ENCODE measurements around the gene FAM118A.
A peak's percentile ranks its signal among the peaks of the same experiment; 100 is the strongest.
"Not testable (repeated sequence)": the region's sequence is repeated elsewhere in the genome, so short reads cannot be mapped to it uniquely, and the experiment has no call there.

Gene FAM118A

DNA sequence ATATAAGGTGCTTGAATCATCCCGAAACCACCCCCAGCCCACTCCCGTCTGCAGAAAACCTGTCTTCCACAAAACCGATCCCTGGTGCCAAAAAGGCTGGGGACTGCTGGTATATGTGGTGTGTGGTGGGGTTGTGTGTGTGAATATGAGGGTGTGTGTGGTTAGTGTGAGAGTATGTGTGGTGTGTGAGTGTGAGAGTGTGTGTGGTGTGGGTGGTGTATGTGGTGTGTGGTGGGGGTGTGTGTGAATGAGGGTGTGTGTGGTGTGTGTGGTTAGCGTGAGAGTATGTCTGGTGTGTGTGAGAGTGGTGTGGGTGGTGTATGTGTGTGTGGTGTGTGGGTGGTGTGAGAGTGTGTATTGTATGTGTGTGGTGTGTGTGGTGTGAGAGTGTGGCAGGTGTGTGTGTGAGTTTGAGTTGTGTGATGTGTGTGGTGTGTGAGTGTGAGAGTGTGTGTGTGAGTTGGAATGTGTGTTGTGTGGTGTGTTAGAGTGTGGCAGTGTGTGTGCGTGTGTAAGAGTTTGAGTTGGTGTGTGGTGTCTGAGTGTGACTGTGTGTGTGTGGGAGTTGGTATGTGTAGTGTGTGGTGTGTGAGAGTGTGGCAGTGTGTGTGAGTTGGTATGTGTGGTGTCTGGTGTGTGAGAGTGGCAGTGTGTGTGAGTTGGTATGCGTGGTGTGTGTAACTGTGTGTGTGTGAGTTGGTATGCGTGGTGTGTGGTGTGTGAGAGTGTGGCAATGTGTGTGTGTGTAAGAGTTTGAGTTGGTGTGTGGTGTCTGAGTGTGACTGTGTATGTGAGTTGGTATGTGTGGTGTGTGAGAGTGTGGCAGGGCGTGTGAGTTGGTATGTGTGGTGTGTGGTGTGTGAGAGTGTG, 18.4 kb upstream of the FAM118A start:
- Mint-ChIP-seq H3K4me1 (ENCODE audit: low read depth in 2 of 2) (peaks cover under 1 to 2% of the 10 kb centered on the region in 2 donors), H3K27me3 (peaks cover 0 to 5% of the 10 kb centered on the region in 2 donors), H3K9me3 (no peaks in the 10 kb centered on the region), H3K27ac (no peak overlapping the region), H3K4me3 (no peak overlapping the region), H3K36me3 (ENCODE audit: insufficient read depth) (no peaks in the 10 kb centered on the region)
- ATAC-seq (replicated peaks) (peak; percentile 88), DNase-seq (peak; percentile 18 to 24 (median 24))

DNA sequence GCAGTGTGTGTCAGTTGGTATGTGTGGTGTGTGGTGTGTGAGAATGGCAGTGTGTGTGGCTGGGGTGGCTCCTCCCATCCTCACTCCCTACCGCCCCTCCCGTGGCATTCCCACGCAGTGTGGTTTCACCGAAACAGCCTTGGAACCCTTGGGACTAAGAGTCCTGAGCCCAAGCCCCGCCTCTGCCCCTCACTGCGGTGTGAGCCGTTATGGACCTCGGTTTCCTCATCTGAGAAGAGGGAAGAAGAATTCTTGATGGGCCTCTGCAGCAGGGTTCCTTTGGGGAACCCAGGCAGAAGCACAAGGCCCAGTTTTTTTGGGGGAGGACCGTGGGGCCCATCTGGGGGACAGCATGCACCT, 17.8 kb upstream of the FAM118A start:
- H3K4me3 Mint-ChIP-seq: no peak overlapping the region
- no peaks in the 10 kb centered on the region for H3K27me3 Mint-ChIP-seq
- H3K36me3 Mint-ChIP-seq (ENCODE audit: insufficient read depth): no peaks in the 10 kb centered on the region
- no peaks in the 10 kb centered on the region for H3K9me3 Mint-ChIP-seq
- H3K4me1 Mint-ChIP-seq (ENCODE audit: low read depth in 2 of 2): peaks cover 7 to 9% of the 10 kb centered on the region in 2 donors
- DNase-seq (no peak), ATAC-seq (replicated peaks) (no peak)
- no peak overlapping the region for H3K27ac Mint-ChIP-seq

DNA sequence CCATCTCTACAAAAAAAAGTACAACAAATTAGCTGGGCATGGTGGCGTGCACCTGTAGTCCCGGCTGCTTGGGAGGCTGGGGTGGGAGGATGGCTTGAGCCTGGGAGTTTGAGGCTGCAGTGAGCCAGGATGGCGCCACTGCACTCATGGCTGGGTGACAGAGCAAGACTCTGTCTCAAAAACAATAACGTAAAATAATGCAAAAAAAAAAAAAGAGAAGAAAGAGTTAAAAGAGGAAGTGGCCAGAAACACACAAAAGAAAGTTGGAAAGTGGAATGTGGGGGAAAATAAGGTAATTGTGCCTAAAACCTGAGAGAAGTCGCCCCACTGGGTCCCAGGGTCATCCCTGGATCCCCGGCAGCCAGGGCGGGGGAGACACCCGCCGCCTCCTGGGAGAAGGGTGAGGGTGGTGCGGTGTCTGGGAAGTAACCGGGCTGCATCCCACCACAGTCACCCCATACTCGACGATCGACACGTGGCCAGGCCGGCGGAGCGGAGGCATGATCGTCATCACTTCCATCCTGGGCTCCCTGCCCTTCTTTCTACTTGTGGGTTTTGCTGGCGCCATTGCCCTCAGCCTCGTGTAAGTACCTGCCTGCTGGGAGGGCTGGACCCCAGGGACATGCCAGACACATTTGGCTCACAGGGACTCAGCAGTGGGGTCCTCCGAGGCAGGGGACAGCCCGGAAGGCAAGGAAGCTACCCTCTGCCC, 16.8 kb upstream of the FAM118A start:
- Mint-ChIP-seq H3K4me1 (ENCODE audit: low read depth in 2 of 2) (peaks cover 8 to 9% of the 10 kb centered on the region in 2 donors), H3K4me3 (no peak overlapping the region), H3K9me3 (no peaks in the 10 kb centered on the region), H3K27me3 (no peaks in the 10 kb centered on the region), H3K36me3 (ENCODE audit: insufficient read depth) (no peaks in the 10 kb centered on the region), H3K27ac (no peak overlapping the region)
- DNase-seq (no peak), ATAC-seq (replicated peaks) (no peak)

DNA sequence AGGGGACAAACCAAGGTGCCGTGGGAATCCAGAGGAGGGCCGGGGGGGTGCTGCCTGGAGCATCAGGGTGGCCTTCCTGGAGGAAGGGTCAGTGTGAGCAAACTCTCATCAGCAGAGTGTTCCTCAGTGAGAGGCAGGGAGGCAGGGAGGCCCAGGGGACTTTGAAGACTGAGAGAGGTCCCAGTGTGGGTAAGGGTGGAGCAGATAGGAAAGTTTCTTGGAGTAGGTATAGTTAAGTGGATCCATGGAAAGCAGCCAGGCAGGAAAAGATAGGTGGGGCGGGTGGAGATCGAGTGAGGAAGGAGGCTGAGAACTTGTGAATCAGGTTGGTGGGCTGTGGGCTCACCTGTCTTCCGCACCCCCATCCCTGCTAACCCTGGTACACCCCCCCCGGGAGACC, 15.7 kb upstream of the FAM118A start:
- H3K4me3 Mint-ChIP-seq: no peak overlapping the region
- no peaks in the 10 kb centered on the region for H3K36me3 Mint-ChIP-seq (ENCODE audit: insufficient read depth)
- no peak for DNase-seq
- H3K9me3 Mint-ChIP-seq: no peaks in the 10 kb centered on the region
- no peak overlapping the region for H3K27ac Mint-ChIP-seq
- no peak for ATAC-seq (replicated peaks)
- H3K4me1 Mint-ChIP-seq (ENCODE audit: low read depth in 2 of 2): peaks cover 8 to 9% of the 10 kb centered on the region in 2 donors
- H3K27me3 Mint-ChIP-seq: no peaks in the 10 kb centered on the region

DNA sequence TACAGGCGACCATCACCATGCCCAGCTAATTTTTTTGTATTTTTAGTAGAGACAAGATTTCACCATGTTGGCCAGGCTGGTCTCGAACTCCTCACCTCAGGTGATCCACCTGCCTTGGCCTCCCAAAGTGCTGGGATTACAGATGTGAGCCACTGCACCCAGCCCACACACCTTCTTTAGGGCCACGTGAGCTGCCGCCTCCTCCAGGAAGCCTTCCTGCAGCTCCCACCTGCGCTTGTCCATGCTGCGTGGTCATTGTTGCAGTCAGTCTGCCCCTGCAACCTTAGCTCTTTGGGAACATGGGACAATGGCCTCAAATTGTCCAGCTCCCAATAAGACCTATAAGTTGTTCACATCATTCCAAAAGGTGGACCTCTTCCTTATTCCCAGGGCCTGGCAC, 14.7 kb upstream of the FAM118A start:
- H3K36me3 Mint-ChIP-seq (ENCODE audit: insufficient read depth); H3K4me1 Mint-ChIP-seq (ENCODE audit: low read depth in 2 of 2); H3K9me3 Mint-ChIP-seq; H3K4me3 Mint-ChIP-seq; DNase-seq; H3K27me3 Mint-ChIP-seq; ATAC-seq (replicated peaks): not testable (repeated sequence)
- peak overlapping the region in 1 of 2 donors; percentile 56 for H3K27ac Mint-ChIP-seq

DNA sequence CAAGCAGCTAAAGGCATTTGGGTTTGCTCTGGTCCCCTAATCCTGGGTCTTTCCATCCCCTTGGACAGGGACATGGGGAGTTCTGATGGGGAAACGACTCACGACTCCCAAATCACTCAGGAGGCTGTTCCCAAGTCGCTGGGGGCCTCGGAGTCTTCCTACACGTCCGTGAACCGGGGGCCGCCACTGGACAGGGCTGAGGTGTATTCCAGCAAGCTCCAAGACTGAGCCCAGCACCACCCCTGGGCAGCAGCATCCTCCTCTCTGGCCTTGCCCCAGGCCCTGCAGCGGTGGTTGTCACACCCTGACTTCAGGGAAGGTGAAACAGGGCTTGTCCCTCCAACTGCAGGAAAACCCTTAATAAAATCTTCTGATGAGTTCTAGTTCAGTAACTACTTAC, 14.2 kb upstream of the FAM118A start:
- Mint-ChIP-seq H3K4me1 (ENCODE audit: low read depth in 2 of 2) (peaks cover 8 to 9% of the 10 kb centered on the region in 2 donors), H3K4me3 (no peak overlapping the region), H3K27ac (peak overlapping the region in 1 of 2 donors; percentile 20), H3K9me3 (no peaks in the 10 kb centered on the region), H3K27me3 (no peaks in the 10 kb centered on the region), H3K36me3 (ENCODE audit: insufficient read depth) (no peaks in the 10 kb centered on the region)
- DNase-seq: no peak
- ATAC-seq (replicated peaks): no peak

DNA sequence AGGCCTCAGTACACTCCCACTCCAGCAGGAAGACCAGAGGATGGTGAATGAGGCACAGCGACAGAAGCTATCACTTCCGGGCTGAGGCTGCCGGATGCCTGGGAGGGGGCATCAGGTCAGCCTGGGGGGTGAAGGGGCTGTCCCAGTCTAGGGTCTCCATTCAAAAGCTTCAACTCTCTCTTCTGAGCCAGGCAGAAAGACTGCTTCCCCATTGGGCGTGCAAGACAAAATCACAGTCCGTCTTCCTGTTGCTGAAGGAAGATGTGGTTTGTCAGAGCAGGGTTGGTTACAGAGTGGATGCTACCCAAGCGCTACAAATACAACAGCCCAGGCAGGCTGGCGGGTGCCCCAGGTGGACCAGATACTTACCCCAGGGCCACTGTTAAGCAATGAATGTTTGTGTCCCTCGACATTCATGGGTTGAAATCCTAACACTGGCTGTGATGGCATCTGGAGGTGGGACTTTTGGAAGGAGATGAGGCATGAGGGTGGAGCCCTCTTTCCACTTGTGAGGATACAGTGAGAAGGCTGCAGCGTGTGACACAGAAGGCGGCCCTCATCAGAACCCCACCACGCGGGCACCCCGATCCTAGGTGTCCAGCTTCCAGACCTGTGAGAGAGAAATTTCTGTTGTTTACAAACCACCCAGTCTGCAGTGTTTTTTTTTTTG, 13.0 kb upstream of the FAM118A start:
- Mint-ChIP-seq H3K4me3 (peak overlapping the region in 1 of 2 donors; percentile 24), H3K4me1 (ENCODE audit: low read depth in 2 of 2) (peaks cover 8 to 9% of the 10 kb centered on the region in 2 donors), H3K27ac (peak overlapping the region; percentile 46 to 68), H3K27me3 (no peaks in the 10 kb centered on the region), H3K36me3 (ENCODE audit: insufficient read depth) (no peaks in the 10 kb centered on the region), H3K9me3 (no peaks in the 10 kb centered on the region)
- peak; percentile 26 to 41 (median 32) for DNase-seq
- ATAC-seq (replicated peaks): peak; percentile 94

DNA sequence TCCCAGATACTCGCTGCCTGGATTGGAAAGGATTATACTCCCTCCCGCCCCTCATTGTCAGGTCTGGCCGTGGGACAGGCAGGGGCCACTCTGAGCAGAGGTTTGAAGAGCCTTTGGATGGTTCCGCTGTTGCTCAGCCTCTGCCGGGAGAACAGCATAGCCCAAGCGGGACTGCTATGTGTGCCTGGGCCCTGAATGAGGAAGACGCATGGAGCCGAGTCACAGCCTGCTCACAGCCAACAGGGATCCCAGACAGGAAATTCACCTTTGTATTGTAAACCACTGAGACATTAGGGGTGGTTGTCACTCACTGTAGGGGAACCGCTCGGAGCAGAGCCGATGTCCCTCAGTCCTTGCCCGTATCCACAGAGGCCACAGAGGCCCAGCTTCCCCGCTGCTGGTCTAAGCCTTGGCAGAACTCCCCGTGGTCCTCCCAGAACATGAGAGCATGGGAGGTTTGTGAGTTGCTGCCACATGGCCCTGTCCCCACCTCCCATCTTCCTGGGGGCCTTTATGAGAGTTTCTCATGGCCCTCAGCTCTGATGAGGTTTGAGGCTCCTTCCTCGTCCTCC, 10.7 kb upstream of the FAM118A start:
- Mint-ChIP-seq H3K9me3 (no peaks in the 10 kb centered on the region), H3K27ac (peak overlapping the region; percentile 1 to 34), H3K27me3 (no peaks in the 10 kb centered on the region), H3K36me3 (ENCODE audit: insufficient read depth) (no peaks in the 10 kb centered on the region), H3K4me1 (ENCODE audit: low read depth in 2 of 2) (peaks cover 8 to 9% of the 10 kb centered on the region in 2 donors), H3K4me3 (no peak overlapping the region)
- no peak for DNase-seq
- no peak for ATAC-seq (replicated peaks)

DNA sequence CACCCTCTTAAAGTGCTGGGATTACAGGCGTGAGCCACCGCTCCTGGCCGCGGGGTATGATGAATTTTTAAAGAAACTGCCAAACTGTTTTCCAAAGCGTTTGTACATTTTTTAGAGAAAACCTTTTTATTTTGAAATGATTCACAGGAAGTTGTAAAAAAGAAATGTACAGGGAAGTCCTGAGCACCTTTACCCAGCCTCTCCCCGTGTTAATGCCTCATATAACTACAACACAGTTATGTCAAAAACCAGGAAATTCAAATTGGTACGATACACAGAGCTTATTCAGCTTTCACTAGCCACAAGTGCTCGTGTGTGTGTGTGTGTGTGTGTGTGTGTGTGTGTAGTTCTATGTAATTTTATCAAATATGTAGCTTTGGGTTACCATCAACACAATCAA, 7.0 kb upstream of the FAM118A start:
- Mint-ChIP-seq H3K4me3 (no peak overlapping the region), H3K27me3 (no peaks in the 10 kb centered on the region), H3K36me3 (ENCODE audit: insufficient read depth) (no peaks in the 10 kb centered on the region), H3K4me1 (ENCODE audit: low read depth in 2 of 2) (no peaks in the 10 kb centered on the region), H3K9me3 (no peaks in the 10 kb centered on the region), H3K27ac (peak overlapping the region in 1 of 2 donors; percentile 60)
- DNase-seq: no peak
- ATAC-seq (replicated peaks): no peak

DNA sequence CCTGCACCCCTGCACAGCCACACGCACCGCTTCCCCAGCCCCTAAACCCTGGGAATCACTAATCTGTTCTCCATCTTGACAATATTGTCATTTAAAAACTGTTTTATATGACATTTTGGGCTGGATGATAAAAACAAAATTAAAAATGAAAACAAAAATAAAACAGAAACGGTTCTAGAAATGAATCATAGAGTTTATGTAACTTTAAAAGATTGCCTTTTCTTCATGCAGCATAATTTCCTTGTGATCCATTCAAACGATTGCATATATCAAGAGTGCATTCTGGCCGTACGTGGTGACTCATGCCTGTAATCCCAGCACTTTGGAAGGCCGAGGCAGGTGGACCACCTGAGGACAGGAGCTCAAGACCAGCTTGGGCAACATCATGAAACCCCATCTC, 6.6 kb upstream of the FAM118A start:
- Mint-ChIP-seq H3K9me3 (no peaks in the 10 kb centered on the region), H3K27me3 (no peaks in the 10 kb centered on the region), H3K36me3 (ENCODE audit: insufficient read depth) (no peaks in the 10 kb centered on the region), H3K4me3 (no peak overlapping the region), H3K27ac (peak overlapping the region in 1 of 2 donors; percentile 60), H3K4me1 (ENCODE audit: low read depth in 2 of 2) (no peaks in the 10 kb centered on the region)
- DNase-seq: no peak
- ATAC-seq (replicated peaks): no peak

DNA sequence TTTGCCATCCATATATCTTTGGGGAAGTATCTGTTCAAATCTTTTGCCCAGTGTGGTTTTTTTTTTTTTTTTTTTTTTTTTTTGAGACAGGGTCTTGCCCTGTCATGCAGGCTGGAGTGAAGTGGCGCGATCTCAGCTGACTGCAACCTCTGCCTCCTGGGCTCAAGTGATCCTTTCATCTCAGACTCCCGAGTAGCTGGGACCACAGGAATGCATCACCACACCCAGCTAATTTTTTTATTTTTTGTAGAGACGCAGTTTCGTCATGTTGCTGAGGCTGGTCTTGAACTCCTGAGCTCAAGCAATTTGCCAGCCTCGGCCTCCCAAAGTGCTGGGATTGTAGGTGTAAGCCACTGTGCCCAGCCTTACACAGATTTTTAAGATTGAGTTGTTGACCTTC, 4.8 kb upstream of the FAM118A start:
- Mint-ChIP-seq H3K9me3 (no peaks in the 10 kb centered on the region), H3K4me1 (ENCODE audit: low read depth in 2 of 2) (peaks cover 9 to 11% of the 10 kb centered on the region in 2 donors), H3K27me3 (no peaks in the 10 kb centered on the region), H3K27ac (no peak overlapping the region), H3K4me3 (no peak overlapping the region), H3K36me3 (ENCODE audit: insufficient read depth) (peaks cover 11% of the 10 kb centered on the region)
- ATAC-seq (replicated peaks) (no peak), DNase-seq (no peak)

DNA sequence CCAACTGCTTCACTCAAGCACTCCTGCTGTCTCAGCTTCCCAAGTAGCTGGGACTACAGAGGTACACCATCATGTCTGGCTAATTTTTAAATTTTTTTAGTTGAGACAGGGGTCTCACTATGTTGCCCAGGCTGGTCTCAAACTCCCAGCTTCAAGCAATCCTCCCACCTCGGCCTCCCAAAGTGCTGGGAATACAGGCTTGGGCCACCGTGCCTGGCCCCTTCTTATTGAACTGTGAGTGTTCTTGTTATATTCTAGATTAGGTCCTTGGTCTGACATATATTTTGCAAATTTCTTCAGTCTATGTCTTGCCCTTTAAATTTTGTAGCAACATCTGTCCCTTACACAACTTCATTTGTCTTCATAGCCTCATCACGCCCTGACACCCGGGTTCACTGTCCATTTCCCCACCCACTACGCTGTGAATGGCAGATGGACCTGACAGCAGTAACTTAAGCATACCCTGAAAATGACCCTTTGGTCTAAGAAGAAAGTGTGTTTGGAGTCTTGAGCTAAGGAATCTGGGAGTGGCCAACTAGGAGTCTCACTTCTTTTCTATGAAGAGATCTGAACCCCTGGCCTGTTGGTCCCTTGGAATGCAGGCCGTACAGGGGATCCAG, 4.2 kb upstream of the FAM118A start:
- peaks cover 17% of the 10 kb centered on the region for H3K36me3 Mint-ChIP-seq (ENCODE audit: insufficient read depth)
- peaks cover 11 to 13% of the 10 kb centered on the region in 2 donors for H3K4me1 Mint-ChIP-seq (ENCODE audit: low read depth in 2 of 2)
- no peaks in the 10 kb centered on the region for H3K9me3 Mint-ChIP-seq
- DNase-seq (no peak), ATAC-seq (replicated peaks) (no peak)
- H3K27ac Mint-ChIP-seq: no peak overlapping the region
- H3K27me3 Mint-ChIP-seq: no peaks in the 10 kb centered on the region
- H3K4me3 Mint-ChIP-seq: no peak overlapping the region

DNA sequence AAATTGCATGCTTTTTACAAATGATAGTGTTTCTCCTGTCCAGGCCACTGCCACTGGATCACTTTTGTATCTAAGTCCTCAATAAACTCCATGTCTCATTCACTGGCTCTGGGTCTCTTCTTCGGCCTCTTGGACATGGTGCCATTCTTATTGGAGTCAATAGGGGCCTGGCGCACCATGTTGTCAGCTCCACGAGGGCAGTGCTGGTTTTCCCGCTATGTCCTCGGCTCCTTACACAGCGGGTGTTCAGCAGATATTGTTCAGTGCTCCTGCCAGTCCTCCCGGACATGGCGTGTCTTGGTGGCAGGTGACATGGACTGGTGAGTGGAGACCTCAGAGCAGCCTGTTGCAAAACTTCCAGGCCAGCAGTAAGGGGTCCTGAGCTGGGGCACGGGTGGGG, 3.6 kb upstream of the FAM118A start:
- H3K36me3 Mint-ChIP-seq (ENCODE audit: insufficient read depth): peaks cover 21% of the 10 kb centered on the region
- DNase-seq (no peak), ATAC-seq (replicated peaks) (no peak)
- no peak overlapping the region for H3K27ac Mint-ChIP-seq
- H3K27me3 Mint-ChIP-seq: no peaks in the 10 kb centered on the region
- peaks cover 17 to 19% of the 10 kb centered on the region in 2 donors for H3K4me1 Mint-ChIP-seq (ENCODE audit: low read depth in 2 of 2)
- no peaks in the 10 kb centered on the region for H3K9me3 Mint-ChIP-seq
- no peak overlapping the region for H3K4me3 Mint-ChIP-seq

Measured in effector memory CD8-positive, alpha-beta T cell (primary cell).